RWPE1 (cell line): ENCODE results near the gene LHX6.

Experiments used
- CTCF ChIA-PET: fragments of 350-600 bp; sonication (Branson Sonifier 250); formaldehyde crosslinking; extraction: SDS; loops from one replicate; lab custom pipeline; 2021; lab: Yijun Ruan, JAX
- POLR2A ChIA-PET: fragments of 400-600 bp; formaldehyde crosslinking; extraction: SDS; loops from one replicate; lab custom pipeline; 2020; ENCODE audit warnings: antibody characterized with exemption; ENCODE audit not compliant: low non-redundant PET; lab: Yijun Ruan, JAX
- DNase-seq: peaks from one replicate; pipeline ENCODE4 v3.0.0; 2012; ENCODE audit warnings: low spot score
- H3K27ac ChIP-seq: fragments of 450-650 bp; 2 replicates; pipeline ENCODE4 v1.5.1; 2017
- TF ChIP-seq, protein P1 (sequence below): fragments of 450-650 bp; conservative IDR thresholded peaks from 2 replicates; pipeline ENCODE4 v1.5.1; 2017; ENCODE audit warnings: low read depth, mild to moderate bottlenecking

Gene LHX6

GRCh38 chr9:122265149-122265915, 36.6 kb upstream of the LHX6 start:
- ChIA-PET CTCF (interaction anchor here (0.5 to 1.9 kb wide), 4 partner anchors 10 to 623 kb away, joined by 3 to 7 read pairs (median 3); no protein-coding TSS in a partner anchor), POLR2A (interaction anchor here (0.7 to 1.3 kb wide), 3 partner anchors 15 to 167 kb away, joined by 3 to 5 read pairs (median 5); no protein-coding TSS in a partner anchor)
- TF ChIP-seq, protein P1, sequence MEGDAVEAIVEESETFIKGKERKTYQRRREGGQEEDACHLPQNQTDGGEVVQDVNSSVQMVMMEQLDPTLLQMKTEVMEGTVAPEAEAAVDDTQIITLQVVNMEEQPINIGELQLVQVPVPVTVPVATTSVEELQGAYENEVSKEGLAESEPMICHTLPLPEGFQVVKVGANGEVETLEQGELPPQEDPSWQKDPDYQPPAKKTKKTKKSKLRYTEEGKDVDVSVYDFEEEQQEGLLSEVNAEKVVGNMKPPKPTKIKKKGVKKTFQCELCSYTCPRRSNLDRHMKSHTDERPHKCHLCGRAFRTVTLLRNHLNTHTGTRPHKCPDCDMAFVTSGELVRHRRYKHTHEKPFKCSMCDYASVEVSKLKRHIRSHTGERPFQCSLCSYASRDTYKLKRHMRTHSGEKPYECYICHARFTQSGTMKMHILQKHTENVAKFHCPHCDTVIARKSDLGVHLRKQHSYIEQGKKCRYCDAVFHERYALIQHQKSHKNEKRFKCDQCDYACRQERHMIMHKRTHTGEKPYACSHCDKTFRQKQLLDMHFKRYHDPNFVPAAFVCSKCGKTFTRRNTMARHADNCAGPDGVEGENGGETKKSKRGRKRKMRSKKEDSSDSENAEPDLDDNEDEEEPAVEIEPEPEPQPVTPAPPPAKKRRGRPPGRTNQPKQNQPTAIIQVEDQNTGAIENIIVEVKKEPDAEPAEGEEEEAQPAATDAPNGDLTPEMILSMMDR = no peak
- no peak for DNase-seq
- peak overlapping the region; percentile 88 for H3K27ac ChIP-seq

- DNase-seq = peak; percentile 96
- CTCF ChIA-PET = interaction anchor here (0.6 to 1.9 kb wide), 4 partner anchors 11 to 836 kb away, joined by 3 to 7 read pairs (median 3); no protein-coding TSS in a partner anchor
- TF ChIP-seq, protein P1 = no peak
- H3K27ac ChIP-seq = peak within 1 kb of the TSS; percentile 88
- POLR2A ChIA-PET = interaction anchor here (0.7 to 1.3 kb wide), 3 partner anchors 15 to 166 kb away, joined by 3 to 5 read pairs (median 5); no protein-coding TSS in a partner anchor
Observed at GRCh38 chr9:122264360-122265148, 35.8 kb upstream of the LHX6 start, which contains the start of the genes MRRF and RBM18. MRRF (plus strand) TSS chr9:122264882; CDS start chr9:122270892, 6,010 bp downstream. RBM18 (minus strand) TSS chr9:122264840; CDS start chr9:122261492, 3,348 bp downstream.

DNA sequence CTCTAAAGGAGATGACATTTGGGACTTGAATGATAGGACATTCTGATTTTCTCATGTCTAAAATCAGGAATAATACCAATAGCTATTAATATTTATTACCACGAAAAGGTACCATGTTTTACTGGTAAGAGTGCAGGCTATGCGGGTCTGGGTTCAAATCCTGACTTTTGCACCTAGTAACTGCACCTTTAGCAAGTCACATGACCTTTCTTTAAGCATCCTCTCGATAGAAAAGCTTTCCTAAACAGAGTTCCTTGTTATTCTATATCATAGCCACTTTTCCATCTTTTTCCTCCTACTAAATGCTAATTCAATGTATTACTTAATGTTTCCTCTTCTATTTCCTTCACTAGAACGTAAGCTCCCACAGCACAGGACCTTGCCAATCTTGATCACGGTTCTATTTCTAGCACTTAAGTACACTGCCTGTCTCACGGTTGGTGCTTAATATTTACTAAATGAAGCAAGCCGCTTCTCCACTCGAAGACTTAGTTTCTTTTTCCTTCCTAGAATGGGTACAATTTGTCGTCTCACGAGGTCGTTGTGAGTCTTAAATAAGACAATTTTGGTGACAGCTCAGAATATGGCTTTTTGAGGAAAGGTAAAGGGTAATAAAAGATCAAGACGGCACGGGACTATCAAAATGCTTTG, 35.1 kb upstream of the LHX6 start:
- POLR2A ChIA-PET = no interaction called here
- DNase-seq = no peak
- TF ChIP-seq, protein P1 = no peak
- peak overlapping the region; percentile 88 for H3K27ac ChIP-seq
- CTCF ChIA-PET = interaction anchor here (0.6 to 1.9 kb wide), 3 partner anchors 91 to 835 kb away, joined by 3 to 7 read pairs (median 3); no protein-coding TSS in a partner anchor

- ChIA-PET CTCF (interaction anchor here (0.6 to 1.0 kb wide), 2 partner anchors 101 to 139 kb away, joined by 3 to 6 read pairs; no protein-coding TSS in a partner anchor), POLR2A (no interaction called here)
- no peak overlapping the region for H3K27ac ChIP-seq
- TF ChIP-seq, protein P1 = no peak
- no peak for DNase-seq
Observed at GRCh38 chr9:122262073-122262472, 33.3 kb upstream of the LHX6 start.

- DNase-seq = peak; percentile 32
Observed at GRCh38 chr9:122261469-122261881, 32.7 kb upstream of the LHX6 start.

More at GRCh38 chr9:122261469-122261881, 32.7 kb upstream of the LHX6 start:
- POLR2A ChIA-PET = interaction anchor here (0.6 kb wide), 1 partner anchor 1362 kb away, joined by 3 read pairs; no protein-coding TSS in a partner anchor
- TF ChIP-seq, protein P1 = no peak
- CTCF ChIA-PET = interaction anchor here (1.0 kb wide), 1 partner anchor 139 kb away, joined by 6 read pairs; no protein-coding TSS in a partner anchor
- H3K27ac ChIP-seq = no peak overlapping the region
